HTERT RPE-1 (cell line): ENCODE measurements around the gene TBC1D16.

ENCODE experiments used
- in situ Hi-C: fragments of 300-500 bp; cut with MboI; formaldehyde crosslinking; loops from 4 replicates; pipeline ENCODE4 v1.14.3; 2020; ENCODE audit warnings: low sequenced_read_pairs

TBC1D16 gene

DNA sequence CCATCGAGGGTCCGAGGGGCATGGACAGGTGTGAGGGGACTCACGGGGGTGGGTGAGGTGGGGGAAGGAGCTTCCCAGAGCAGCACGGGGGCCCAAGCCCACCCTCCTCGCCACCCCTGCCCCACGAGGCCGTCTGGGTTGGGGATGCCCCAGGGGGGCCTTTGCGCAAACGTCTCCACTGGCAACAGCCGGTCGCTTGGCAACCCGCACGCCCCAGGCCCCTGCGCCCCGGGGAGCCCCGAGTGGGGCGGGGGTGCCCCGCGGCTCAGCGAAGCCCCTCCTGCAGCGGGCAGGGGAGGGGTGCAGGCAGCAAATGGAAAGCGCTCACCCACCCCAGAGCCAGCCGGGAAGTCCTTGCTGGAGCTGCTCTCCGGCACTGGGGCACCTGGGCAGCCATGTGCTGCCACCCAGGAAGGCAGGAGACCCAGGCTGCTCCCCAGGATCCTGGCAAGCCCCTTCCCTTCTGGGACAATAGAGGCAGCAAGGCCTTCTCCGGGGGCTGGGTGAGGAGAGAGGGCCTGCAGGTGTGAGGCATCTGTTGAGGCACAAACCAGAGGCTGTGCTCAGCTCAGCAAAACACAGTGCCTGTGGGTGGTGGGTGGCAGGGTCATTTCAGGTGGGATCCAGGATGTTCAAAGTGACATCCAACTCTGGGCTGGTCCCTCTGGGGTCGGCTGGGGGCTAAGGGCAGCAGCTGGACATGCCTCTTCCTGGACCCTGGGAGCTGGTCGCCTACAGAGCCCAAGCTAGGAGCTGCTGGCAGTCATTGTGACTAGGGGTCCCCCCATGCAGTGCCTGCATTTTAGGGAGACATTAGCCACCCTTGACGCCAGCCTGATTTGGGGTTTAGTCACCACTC, 115.6 kb downstream of the TBC1D16 start:
- in situ Hi-C loops, result no loop called here

DNA sequence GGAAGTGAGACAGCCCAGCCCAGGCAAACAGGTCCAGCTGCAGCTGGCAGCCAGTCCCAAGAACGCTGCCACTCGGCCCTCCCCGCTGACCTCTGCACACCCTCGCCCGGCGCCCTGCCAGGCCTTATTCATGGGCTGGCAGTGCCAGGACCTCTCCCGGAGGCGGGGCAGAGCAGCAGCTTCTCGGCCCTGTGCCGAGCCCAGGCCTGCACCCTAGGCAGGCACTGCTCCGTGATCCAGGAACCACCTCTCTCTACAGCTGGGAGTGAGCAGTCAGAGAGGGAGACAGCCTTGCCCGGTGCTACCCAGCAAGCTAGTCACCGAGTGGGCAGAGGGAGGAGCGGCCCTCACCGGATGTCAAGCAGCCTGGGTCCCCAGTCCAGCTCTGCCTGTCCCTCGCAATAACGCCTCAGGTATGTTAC, 116.5 kb downstream of the TBC1D16 start:
- in situ Hi-C loops, result no loop called here

DNA sequence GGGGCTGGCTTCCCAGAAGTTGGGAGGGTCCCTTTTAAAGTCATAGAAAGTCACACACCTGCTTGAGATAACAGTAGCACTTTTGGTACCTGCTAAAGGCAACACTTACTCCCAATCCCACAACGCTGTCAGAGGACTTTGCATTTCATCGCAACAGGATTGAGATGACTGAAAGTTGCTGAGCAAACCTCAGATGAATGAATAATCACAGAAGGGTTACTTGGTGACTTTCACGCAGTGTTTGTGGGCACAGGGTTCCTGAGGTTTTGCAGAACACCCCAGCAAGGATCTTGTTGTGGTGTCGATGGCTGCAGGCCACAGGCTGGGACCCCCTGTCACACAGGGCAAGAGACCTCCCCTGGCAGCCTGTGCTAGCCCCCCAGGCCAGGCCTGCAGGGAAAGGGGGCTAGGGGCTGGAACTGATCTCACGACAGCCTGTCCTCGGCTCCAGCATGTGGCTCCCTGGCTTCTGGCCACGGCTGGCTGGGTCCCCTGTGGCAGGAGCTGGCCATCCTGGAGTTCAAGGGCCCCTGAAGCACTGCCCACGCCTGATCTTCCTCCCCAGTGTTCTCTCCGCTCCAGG, 117.0 kb downstream of the TBC1D16 start:
- in situ Hi-C loops, result no loop called here

DNA sequence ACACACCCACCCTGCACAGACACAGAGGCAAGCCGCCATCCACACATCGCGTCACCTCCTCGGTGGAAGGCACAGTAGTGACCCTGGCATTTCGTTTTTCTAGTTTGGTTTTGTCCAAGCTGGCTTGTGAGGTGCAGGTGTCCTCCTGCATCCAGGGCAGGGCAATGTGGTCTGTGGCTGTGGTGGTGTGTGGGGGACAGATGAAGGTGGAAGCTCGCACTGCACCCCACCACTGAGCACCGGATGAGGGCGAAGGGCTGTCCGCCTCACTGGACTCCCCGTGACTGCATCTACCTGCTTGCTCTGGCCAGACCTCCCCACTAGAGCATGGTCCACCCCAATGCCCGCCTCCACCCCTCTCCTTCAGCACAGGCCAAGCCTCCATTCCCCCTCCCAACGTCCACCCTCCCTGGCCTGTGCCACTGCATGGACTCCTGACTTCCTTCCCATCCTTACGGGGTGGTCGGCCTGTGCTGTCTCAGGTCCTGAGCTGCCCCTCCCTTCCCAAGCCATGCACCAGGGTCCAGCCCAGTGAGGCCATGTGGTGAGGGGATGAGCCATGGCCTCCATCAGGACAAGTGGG, 117.7 kb downstream of the TBC1D16 start:
- in situ Hi-C loops, result no loop called here

DNA sequence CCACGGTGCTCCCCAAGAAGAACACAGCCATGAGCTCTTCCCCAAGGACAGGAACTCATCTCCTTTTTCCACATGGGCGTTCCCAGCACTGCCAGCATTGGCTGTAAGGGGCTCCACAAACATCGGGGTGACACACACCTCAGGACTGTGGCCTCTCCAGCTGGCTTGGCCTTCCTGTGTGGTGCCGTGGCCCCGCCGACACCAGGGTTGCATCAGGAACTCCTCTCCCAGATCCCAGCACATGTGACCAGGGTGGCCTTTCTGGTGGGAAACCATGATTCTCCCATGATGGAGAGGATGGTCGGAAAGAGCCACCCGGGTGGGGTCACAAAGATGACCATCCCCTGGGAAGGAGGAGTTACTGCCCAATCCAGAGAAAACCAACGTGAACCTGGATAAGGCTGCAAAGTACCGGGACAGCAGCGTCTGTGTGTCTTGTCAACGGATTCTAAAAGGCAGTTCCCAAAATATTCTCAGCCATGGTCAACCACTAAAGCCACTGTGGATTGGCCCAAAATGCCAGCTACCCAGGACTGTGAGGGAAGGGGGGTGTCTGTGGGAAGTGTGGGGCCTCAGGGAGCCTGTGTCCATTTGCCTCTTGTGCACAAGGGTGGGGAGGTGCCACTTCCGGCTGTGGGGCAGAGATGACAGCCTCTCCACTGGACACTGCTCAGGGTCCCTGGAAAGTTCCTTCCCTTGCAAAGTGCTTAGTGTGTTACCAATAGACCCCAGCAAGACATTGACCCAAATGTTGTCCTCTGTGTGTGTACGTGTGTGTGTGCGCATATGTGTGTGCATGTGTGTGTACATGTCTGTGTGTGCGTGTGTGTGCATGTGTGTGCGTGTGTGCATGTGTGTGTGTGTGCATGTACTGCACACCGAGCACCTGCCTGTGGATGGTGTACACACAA, 118.4 kb downstream of the TBC1D16 start:
- in situ Hi-C loops, result no loop called here

DNA sequence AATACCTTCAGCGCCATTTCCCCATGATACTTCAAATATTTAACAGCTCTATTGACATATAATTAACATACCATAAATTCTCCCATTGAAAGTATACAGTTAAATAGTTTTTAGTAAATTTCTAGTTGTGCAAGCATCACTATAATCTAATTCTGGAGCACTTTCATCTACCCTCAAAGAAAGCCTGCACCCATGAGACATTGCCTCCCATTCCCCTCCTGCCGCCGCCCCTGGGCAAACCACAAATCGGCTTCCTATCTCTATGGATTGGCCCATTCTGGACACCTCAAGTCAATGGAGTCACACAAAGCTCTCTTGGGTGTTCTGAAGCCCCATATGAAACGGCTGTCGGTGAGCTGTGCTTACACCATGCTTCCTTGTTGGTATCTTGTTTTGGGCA, 119.2 kb downstream of the TBC1D16 start:
- in situ Hi-C loops, result no loop called here

DNA sequence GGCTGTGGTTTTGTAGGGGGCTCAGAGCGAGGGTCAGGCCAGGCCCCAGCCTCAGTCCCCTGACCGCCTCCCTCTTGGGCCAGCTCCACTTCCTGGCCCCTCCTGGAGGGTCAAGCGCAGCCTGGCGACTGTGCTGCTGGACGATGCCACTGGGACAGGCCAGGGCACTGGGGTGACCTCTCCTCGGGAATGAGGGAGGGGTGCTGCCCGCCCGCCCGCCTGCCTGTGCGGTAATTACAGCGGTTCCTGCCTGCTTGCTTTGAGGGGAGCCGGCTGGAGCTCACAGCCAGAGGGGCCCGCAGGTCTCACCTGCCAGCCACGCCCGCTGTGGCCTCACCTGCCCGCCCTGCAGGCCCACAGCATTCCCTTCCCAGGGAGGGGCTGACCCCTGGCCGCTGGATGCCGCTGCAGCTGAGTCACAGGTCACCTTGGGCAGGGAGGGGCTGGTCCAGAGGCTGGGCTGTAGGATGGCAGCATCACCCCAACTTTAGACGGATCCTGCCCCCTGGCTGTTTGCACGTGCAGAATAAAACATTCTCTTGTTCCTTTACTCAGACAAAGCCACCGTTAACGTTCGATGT, 119.7 kb downstream of the TBC1D16 start:
- in situ Hi-C loops, result no loop called here

DNA sequence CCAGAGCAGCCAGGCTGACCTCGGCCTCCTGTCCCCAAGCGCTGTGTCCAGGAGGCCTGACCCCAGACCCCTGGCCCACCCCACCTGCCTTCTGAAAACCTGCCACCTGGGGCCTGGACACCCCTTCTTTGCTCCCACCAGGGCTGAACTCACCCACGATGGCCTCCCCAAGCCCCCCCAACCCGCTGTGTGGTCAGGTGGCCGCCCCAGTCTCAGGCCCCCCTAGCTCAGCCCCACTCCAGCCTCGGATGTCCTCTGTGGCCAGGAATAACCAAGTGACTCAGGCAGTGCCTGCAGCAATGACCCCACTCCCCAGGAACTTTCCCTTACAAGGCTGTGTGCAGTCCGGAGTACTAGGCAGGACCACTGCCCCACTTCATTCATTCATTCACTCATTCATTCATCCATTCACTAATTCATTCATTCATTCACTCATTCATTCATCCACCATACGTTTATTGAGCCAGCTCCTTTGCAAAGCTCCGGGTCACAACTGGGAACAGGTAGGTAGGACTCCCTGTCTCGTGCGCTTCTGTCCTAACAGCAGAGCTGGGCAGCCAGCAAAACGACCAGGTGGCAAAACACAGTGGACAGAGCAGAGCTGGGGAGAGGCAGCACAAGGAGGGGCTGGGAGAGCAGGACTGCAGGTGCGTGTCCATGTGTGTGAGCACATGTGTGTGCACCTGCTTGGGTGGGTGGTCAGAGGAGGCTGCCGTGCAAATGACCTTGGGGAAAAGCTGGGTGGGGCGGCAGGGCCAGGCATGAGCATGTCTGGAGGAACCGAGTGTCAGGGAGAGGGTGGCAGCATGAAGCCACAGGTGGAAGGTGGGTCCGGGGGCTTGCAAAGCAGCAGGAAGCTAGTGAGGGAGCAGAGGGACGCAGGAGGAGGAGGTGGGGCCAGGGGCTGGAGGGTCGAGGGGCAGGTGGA, 120.6 kb downstream of the TBC1D16 start:
- in situ Hi-C loops, result no loop called here

DNA sequence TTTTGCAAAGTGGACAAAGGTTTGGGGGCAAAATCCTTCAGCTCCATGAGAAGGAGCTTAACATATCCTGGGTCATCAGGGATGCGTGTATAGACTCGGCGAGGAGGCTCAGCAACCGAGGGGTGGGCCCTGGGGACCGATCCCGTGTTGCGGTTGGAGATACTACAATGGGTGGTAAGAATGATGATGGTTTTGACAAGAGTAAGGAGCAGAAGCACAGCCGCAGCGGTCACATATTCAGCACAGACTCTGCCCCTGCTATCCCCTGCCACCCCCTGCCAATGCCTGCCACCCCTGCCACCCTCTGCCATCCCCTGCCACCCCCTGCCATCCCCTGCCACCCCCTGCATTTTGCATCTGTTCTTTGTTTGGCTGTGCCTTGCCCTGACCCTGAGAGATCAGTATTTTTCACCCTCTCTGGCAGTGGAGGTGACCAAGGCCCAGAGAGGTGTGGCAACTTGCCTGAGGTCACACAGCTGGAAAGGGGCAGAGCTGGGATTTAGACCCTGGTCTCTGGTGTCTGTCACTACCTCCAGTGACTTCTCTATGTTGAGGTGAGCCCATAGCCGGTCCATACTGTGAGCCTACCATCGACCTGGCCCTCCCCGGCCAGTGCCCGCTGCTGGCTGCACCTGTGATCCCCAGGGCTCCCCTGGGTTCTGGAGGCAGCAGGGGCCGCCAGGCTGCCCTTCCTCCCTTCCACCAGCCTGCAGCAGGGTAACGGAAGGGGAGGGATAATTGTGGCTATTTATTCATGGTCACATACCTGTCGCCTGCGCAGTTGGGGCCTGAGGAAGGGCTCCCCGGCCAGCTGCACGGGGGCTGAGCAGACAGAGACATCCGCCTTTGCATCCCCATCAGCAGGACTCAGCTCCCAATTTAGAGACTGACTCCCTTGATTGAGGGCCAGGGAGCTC, 121.5 kb downstream of the TBC1D16 start:
- in situ Hi-C loops, result no loop called here

DNA sequence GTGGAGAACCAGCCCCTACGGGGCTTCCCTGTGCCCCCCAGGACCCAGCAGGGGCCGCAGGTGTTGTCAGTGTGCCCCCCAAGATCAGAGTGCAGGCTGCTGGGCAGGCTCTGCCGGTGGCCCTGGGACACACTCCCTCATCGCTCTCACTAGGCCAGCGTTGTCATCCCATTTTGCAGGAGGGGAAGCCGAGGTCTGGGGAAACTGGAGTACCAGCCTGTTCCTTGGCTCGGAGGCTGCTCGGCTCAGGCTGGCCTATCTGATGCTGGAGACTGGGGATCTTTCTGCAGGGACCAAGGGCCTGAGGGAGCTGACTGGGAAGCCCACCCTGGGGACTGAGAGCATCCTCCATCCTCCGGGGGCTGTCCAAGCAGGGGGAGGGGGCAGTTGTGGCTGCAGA, 122.2 kb downstream of the TBC1D16 start:
- in situ Hi-C loops, result no loop called here

DNA sequence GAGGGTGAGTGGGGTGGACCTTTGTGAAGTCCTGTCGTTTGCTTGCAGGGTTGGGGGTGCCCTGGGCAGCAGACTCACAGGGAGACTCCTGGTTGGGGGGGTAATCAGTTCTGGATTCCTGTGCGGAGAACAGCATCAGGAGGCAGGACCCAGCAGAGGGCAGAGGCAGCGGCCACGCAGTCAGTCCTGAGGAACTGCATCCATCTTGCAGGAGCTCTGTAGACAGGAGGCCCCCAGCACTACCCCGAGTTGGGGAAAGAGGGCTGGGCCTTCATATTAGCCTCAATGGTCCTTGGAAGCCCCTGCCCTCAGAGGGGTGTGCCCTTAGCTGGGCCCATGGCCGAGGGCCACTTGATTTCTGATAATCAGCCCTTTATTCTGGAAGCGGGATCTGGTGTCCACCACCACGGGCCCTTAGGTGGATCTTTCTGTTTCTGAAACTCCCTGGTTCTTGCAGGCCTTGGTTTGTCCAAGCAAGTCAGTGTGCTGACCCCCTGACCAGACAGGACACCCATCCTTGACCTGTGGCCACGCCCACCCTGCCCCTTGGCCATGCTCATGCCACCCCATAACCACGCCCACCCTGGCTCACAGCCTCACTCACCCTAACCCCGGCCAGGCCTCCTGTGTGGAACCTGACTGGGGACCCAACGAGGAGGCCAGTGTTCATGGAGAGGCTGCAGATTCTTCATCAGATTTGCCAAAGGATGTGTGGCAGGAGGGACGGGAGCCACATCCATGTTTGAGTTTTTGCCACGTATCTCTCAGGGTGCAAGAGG, 122.9 kb downstream of the TBC1D16 start:
- in situ Hi-C loops, result no loop called here

DNA sequence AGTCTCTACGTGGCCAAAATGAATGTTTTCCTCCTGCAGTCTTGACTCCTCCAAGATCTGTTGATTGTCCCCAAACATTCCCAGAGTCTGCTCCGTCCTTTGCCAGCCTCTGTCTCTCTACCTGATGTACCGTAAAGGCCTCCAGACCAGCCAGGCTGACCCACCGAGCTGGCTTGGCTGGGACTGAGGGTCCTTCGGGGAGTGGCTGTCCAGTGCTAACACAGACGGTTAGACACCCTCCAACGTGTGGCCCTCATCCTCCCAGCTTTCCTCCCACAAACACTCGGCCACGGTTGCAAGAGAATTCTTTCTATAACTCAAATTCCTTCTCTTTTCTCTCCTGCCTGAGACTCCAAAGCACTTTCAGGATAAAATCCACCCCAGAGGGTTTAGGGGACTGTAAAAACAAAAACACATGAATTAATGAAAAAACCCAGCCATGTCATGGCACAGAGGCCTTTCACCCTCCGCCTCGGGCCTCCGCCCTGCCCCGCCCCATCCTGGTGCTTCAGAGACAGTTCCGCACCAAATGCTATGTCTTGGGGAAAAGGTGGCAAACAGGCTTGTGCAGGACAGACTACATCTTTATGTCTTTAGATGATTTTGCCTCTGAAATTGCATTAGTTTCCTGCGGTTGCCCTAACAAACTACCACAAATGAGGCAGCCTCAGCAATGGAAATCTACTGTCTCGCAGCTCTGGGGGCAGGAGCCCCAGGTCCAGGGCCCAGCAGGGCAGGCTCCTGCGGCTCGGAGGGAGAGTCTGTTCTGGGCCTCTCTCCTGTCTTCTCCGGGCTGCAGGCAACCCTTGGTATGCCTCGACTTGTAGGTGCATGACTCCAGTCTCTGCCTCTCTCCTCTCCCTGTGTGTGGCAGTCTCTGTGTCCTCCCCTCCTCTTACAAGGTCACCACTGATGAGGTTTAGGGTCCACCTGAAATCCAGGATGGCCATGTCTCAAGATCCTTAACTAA, 124.0 kb downstream of the TBC1D16 start:
- in situ Hi-C loops, result no loop called here

DNA sequence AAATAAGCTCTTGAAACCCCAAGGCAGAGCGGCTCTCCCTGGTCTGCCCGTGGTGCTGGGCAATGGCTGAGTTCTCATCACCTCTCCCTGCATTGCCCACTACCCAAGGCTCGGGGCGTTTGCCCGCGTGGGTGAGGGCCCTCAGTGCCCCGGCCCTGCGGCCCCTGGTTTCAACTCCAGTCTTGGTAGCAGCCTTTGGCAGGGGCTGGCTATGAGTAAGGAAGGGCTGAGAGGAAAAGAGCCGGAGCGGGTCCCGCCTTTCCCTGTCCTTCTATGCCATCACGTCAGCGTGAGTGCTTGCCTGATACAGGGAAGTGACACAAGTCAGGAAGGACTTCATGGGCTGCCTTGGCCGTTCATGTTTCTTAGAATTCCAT, 124.7 kb downstream of the TBC1D16 start:
- in situ Hi-C loops, result no loop called here

DNA sequence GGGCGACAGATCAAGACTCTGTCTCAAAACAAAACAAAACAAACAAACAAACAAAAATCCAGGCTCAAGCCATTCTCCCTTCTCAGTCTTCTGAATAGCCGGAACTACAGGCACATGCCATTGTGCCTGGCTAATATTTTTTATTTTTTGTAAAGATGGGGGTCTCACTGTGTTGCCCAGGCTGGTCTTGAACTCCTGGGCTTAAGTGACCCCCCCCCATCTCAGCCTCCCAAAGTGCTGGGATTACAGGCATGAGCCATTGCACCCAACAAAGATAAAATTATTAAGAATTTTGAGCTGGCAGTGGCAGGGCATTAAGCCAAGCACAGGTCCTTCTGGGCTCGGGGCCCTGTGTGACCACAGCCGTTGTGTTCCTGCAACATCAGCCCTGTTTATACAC, 126.6 kb downstream of the TBC1D16 start:
- in situ Hi-C loops, result no loop called here

DNA sequence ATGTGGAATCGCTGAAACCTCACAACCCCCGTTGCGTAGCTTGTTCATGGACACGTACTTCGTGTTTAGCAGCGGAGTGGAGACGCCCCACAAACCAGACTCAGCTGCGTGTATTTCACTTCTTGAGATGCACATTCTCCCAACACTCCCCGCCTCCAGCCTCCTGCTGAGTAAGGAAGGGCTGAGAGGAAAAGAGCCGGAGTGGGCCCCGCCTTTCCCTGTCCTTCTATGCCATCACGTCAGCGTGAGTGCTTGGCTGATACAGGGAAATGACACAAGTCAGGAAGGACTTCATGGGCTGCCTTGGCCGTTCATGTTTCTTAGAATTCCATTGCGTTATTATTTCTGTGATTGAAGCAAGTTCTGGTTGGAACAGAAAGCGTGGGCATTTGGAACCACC, 127.8 kb downstream of the TBC1D16 start:
- in situ Hi-C loops, result no loop called here

DNA sequence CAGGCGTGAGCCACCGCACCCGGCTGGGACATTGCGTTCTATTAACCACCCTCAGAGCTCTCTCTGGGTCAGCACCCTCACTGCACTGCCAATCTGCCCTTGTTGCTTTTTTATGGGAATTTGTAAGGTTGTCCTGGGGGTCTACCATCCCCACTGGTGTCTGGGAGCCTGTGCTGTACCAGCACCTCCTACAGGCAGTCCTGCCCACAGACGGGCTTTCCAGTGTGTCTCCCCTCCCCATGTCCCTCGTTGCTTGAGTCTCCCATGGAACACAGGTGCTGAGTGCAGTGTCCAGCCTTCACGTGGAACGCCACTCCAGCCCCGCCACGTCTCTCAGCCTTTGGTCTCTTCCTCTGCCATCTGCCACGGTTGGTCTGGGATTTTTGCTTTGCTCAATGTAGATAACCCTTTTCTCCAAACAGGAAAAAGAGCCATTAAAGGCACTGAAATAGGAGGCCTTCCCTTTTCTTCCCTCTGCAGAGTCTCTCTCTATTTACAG, 128.4 kb downstream of the TBC1D16 start:
- in situ Hi-C loops, result no loop called here

DNA sequence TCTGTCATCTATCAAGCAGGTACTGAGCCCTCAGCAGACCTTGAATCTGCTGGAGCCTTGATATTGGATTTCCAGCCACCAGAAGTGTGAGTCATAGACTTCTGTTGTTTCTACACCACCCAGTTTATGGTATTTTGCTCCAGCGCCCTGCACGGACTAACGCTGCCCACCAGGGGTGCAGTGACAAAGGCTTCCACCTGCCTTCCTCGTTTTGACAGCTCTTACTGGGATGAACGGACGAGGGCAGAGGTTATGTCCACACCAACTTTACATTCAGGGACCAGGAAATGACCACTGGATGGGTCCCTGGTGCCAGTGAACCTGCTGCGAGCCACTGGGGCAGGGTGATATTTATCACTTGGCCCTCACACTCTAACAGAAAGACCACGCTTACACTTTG, 129.8 kb downstream of the TBC1D16 start:
- in situ Hi-C loops, result no loop called here
